DOHH2 (cell line): Measurements from ENCODE around the gene KIRREL3.

ENCODE experiments used
- H3F3A ChIP-seq: fragments of 200-600 bp; sonication (generic), shearing (Covaris generic); 2 replicates; pipeline ENCODE4 v1.6.0; 2016; ENCODE audit warnings: antibody characterized with exemption, mild to moderate bottlenecking; ENCODE audit not compliant: control insufficient read depth, insufficient read depth
- H3K27ac ChIP-seq: fragments of 200-600 bp; sonication (generic); 2 replicates; pipeline ENCODE4 v1.5.1; 2014; ENCODE audit warnings: low read depth, mild to moderate bottlenecking, low read length, moderate library complexity
- H3K27me3 ChIP-seq: fragments of 200-600 bp; sonication (generic); 2 replicates; pipeline ENCODE4 v1.6.1; 2014; ENCODE audit warnings: mild to moderate bottlenecking, low read length, mixed read lengths; ENCODE audit not compliant: control insufficient read depth
- H3K36me3 ChIP-seq: fragments of 200-600 bp; sonication (generic); 2 replicates; pipeline ENCODE4 v1.6.1; 2014; ENCODE audit warnings: mild to moderate bottlenecking, low read length, moderate library complexity, mixed read lengths; ENCODE audit not compliant: control insufficient read depth
- H3K4me1 ChIP-seq: fragments of 200-600 bp; sonication (generic); 2 replicates; pipeline ENCODE4 v1.6.1; 2014; ENCODE audit warnings: mild to moderate bottlenecking, low read length, mixed read lengths; ENCODE audit not compliant: control insufficient read depth
- H3K4me2 ChIP-seq: fragments of 200-600 bp; sonication (generic); 2 replicates; pipeline ENCODE4 v1.6.0; 2014; ENCODE audit warnings: mild to moderate bottlenecking, low read length, moderate library complexity
- H3K4me3 ChIP-seq: fragments of 200-600 bp; sonication (generic); 2 replicates; pipeline ENCODE4 v1.5.1; 2014; ENCODE audit warnings: mild to moderate bottlenecking, low read length, mixed read lengths
- H3K79me2 ChIP-seq: fragments of 200-600 bp; sonication (generic); 2 replicates; pipeline ENCODE4 v1.6.1; 2014; ENCODE audit warnings: mild to moderate bottlenecking, low read length, mixed read lengths; ENCODE audit not compliant: control insufficient read depth
- H3K9me2 ChIP-seq: fragments of 200-600 bp; sonication (generic); replicated peaks from 2 replicates; pipeline ENCODE4 v1.6.1; 2014; ENCODE audit warnings: mild to moderate bottlenecking, low read length, mixed read lengths; ENCODE audit not compliant: control insufficient read depth
- H3K9me3 ChIP-seq: fragments of 200-600 bp; sonication (generic); 2 replicates; pipeline ENCODE4 v1.6.1; 2014; ENCODE audit warnings: antibody characterized with exemption, low read length, mixed read lengths; ENCODE audit not compliant: control insufficient read depth, insufficient read depth
- H4K20me1 ChIP-seq: fragments of 200-600 bp; sonication (generic); 2 replicates; pipeline ENCODE4 v1.6.0; 2014; ENCODE audit warnings: low read depth, mild to moderate bottlenecking, antibody characterized with exemption, low read length, moderate library complexity; ENCODE audit not compliant: control insufficient read depth, insufficient read depth
- CTCF ChIP-seq: fragments of 200-600 bp; sonication (generic); IDR thresholded peaks from one replicate; pipeline ENCODE4 v1.5.1; 2014; ENCODE audit warnings: antibody characterized with exemption, mild to moderate bottlenecking, low read depth, low read length; ENCODE audit not compliant: poor library complexity, severe bottlenecking
- EZH2phosphoT487 ChIP-seq: fragments of 200-600 bp; sonication (generic); IDR thresholded peaks from 2 replicates; pipeline ENCODE4 v1.6.1; 2017; ENCODE audit warnings: borderline replicate concordance, mild to moderate bottlenecking, antibody characterized with exemption, low read length, moderate library complexity, mixed read lengths

Gene KIRREL3

GRCh38 chr11:126756421-126756820 is 244.1 kb downstream of the KIRREL3 start:
- Histone ChIP-seq H3K27ac (no peak overlapping the region), H3K4me2 (no peak overlapping the region), H3F3A (no peaks in the 10 kb centered on the region)

GRCh38 chr11:126755526-126755925 is 245.0 kb downstream of the KIRREL3 start:
- no peaks in the 10 kb centered on the region for H3K27me3 ChIP-seq
- no peaks in the 10 kb centered on the region for H4K20me1 ChIP-seq
- no peaks in the 10 kb centered on the region for H3K9me2 ChIP-seq
- no peak overlapping the region for H3K27ac ChIP-seq
- no peaks in the 10 kb centered on the region for H3K36me3 ChIP-seq
- H3K4me2 ChIP-seq: no peak overlapping the region
- H3K9me3 ChIP-seq: no peaks in the 10 kb centered on the region
- H3K4me3 ChIP-seq: no peak overlapping the region
- H3K79me2 ChIP-seq: no peaks in the 10 kb centered on the region
- H3K4me1 ChIP-seq: no peaks in the 10 kb centered on the region
- TF ChIP-seq CTCF: no peak
- H3F3A ChIP-seq: no peaks in the 10 kb centered on the region

More at GRCh38 chr11:126756421-126756820, 244.1 kb downstream of the KIRREL3 start:
- no peaks in the 10 kb centered on the region for H3K27me3 ChIP-seq
- no peaks in the 10 kb centered on the region for H4K20me1 ChIP-seq
- no peak for TF ChIP-seq CTCF
- TF ChIP-seq EZH2phosphoT487: no peak
- no peaks in the 10 kb centered on the region for H3K79me2 ChIP-seq
- H3K4me1 ChIP-seq: no peaks in the 10 kb centered on the region
- H3K9me3 ChIP-seq: no peaks in the 10 kb centered on the region
- no peak overlapping the region for H3K4me3 ChIP-seq
- no peaks in the 10 kb centered on the region for H3K9me2 ChIP-seq
- H3K36me3 ChIP-seq: no peaks in the 10 kb centered on the region

DNA sequence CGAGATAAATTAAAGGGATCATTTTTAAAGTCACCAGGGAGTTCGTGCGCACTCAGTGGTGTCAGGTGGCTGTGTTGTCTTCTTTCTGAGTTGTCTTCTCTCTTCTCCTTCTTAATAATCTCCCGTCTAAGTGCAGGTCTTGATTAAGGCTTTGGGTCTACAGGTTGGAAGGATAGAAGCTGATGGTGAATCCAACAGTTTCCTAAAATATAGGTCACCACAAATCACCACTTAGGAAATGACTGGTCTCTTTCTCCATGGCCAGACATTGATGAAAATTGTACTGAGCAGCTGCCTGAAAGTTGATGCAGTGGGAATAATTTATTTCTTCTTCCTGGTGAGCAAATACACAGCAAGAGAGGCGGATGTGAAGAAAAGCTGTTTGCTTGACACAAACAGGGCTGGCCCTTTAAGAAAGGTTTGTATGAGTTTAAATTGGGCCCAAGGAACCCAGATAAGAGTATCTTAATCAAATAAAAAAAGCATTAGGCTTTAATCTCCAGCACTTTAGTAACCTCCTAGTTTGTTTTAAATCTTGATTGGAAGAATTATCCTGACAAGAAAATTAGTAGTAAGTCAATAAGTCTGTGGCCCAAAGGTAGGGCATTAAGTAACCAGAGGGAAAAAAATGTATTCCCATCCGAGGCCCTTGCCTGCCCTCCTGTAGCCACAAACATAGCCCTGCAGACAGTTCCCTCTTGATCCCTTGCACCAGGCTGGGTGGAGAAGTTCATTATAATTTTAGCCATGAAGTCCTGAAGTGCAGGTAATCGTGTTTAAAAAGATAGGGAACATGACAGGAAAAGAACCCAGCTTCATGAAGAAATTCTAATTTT is 245.8 kb downstream of the KIRREL3 start:
- TF ChIP-seq EZH2phosphoT487: no peak
- TF ChIP-seq CTCF: no peak
- Histone ChIP-seq H3K4me3 (no peak overlapping the region), H3K27me3 (no peaks in the 10 kb centered on the region), H3K4me1 (no peaks in the 10 kb centered on the region), H3K79me2 (no peaks in the 10 kb centered on the region), H3K9me3 (no peaks in the 10 kb centered on the region), H3K27ac (no peak overlapping the region), H3K4me2 (no peak overlapping the region), H3K36me3 (no peaks in the 10 kb centered on the region), H3F3A (no peaks in the 10 kb centered on the region), H4K20me1 (no peaks in the 10 kb centered on the region), H3K9me2 (no peaks in the 10 kb centered on the region)
